KG1 (cell line): ENCODE data around the gene KIFC1.

ENCODE experiments used
- DNase-seq: peaks from one replicate; lab custom pipeline; 2025; lab: John Stamatoyannopoulos, UW

The KIFC1 gene

GRCh38 chr6:33426590-33427511 is 35.2 kb downstream of the KIFC1 start:
- DNase-seq = no peak

- no peak for DNase-seq
Observed at GRCh38 chr6:33427585-33428223, 36.1 kb downstream of the KIFC1 start.

- no peak for DNase-seq
Observed at GRCh38 chr6:33428224-33428965, 36.8 kb downstream of the KIFC1 start.

DNA sequence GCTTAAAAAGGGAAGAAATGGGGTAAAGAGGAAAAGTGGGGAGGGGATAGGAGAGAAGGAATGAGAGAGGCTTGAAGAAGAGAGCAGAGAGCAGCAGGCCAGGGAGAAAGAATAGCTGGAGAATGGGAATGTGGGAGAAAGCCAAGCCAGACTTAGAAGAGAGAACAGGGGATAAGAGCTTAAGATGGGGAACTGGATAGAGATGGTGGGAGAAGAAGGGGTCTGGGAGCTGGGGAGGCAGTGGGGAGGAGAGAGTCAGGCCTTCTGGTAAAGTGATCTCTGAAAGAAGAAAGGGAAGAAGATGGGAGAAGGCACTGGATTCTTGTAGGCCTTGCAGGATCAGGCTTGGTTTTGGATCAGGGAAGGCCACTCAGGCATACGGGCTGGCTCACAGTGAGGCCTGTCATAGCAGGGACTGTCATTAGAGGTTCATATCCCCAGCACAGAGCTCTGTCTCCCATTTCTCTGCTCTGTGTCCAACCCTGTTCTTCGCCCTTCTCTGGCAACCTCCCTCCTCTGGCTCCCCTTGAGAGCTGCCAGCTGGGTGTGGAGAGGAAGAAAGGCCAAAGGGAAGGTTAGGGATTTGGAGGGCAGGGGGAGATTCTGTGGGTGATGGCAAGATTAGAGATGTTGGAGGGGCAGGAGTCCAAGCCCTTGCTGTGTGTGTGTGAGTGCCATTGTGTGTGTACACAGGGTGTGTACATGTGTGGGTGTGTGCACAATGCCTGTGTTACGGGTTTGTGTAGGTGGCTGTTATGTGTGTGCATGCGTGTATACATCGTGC is 37.5 kb downstream of the KIFC1 start:
- no peak for DNase-seq

- DNase-seq = no peak
Observed at GRCh38 chr6:33429750-33430052, 38.1 kb downstream of the KIFC1 start.

DNA sequence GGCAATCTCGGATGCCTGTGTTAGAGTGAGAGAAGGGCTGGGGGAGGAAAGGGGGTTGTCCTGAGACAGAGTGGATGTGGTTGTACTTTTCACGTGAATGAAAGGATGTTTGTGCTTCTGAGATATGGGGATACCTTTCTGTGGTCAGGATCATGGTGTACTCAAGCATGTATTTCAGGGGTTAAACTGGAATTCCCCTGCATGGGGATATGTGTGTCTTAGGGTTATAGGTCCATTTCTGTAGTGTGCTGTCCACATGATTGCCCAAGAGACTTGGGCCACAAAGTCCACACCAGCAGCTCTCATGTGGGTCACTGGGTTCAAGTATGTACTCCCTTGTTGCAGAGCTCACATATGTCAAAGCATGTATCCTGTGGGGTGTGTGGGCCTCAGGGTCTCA is 38.7 kb downstream of the KIFC1 start:
- DNase-seq = no peak

- DNase-seq = no peak
Observed at GRCh38 chr6:33430991-33431879, 39.6 kb downstream of the KIFC1 start.

- peak; percentile 82 for DNase-seq
Observed at GRCh38 chr6:33431880-33432541, 40.4 kb downstream of the KIFC1 start.

DNA sequence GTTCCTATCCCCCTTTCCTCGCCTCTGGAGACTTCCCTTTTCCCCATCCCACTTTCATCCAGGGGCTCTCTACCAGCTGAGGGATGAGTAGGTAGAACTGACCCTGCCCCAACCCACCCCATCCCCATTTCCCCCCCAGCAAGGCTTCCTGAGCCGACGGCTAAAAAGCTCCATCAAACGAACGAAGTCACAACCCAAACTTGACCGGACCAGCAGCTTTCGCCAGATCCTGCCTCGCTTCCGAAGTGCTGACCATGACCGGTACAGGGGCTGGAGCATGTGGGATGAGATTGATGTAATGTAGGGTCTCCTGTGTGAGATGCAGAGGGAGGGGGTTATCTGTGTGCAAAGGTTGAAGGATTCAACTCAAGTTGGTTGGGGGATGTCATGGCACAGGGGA is 40.9 kb downstream of the KIFC1 start:
- DNase-seq = no peak

DNA sequence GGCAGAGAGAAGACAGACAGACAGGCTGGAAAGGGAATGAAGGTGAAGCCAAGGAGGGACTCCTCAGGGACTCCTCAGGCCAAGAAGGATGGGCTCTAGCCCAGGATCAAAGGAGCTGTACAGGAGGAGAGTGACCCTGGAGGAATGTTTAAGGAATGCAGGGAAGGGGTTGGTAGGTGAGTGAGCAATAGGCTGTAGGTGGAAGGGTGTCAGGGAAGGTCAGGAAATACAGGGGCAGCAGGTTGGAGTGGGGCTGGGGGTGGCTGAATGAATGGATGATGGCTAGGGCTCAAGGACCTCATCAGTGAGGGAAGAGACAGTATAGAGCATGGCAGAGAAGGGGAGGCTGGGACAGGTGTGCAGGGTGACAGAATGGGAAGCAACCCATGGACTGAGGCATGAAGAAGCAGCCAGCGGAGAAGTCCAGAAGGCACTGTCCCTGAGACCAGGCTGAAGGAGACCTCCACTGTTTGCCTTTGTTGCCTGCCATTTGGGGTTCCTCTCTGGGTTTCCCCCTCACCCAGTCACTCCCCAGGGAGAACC is 41.4 kb downstream of the KIFC1 start:
- DNase-seq = no peak

GRCh38 chr6:33433544-33434191 is 42.0 kb downstream of the KIFC1 start:
- DNase-seq = no peak

- DNase-seq = no peak
Observed at GRCh38 chr6:33434961-33435360, 43.3 kb downstream of the KIFC1 start.

GRCh38 chr6:33437666-33438065 is 46.0 kb downstream of the KIFC1 start:
- no peak for DNase-seq

- DNase-seq = no peak
Observed at GRCh38 chr6:33438978-33439594, 47.5 kb downstream of the KIFC1 start.

GRCh38 chr6:33439956-33440648 is 48.5 kb downstream of the KIFC1 start:
- DNase-seq = no peak

DNA sequence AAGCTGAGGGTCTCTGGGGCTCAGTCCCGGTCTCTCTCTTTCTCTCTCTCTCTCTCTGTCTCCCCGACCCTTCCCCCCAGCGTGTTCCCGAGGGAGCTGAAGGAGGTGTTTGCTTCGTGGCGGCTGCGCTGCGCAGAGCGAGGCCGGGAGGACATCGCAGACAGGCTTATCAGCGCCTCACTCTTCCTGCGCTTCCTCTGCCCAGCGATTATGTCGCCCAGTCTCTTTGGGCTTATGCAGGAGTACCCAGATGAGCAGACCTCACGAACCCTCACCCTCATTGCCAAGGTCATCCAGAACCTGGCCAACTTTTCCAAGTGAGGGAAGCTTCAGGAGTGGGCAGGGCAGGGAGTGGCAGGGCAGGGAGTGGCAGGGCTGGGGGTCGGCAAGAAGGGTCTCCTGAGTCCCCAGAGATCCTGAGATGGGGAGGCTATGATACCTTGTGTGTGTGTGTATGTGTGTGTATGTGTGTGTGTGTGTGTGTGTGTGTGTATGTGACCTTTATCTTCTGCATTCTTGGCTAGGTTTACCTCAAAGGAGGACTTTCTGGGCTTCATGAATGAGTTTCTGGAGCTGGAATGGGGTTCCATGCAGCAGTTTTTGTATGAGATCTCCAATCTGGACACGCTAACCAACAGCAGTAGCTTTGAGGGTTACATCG is 49.2 kb downstream of the KIFC1 start:
- no peak for DNase-seq

- no peak for DNase-seq
Observed at GRCh38 chr6:33441457-33441856, 49.8 kb downstream of the KIFC1 start.

DNA sequence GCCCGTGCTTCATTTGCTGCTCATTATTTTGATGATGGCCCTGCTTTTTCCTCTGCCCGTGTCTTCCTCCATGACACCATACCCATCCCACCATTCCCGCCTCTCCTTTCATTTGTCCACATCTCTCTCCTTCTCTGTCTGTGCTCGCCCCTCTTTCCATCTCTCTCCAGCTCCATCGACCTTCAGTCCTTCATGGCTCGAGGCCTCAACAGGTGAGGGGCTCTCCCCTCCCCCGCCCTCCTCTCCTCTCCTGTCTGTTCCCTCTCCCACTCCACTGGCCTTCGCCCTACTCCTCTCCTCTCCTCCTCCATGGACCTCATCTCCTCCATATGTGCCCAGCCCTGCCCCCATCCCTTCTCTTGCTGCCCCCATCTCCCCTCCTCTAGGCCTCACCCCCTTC is 50.7 kb downstream of the KIFC1 start:
- DNase-seq = no peak
